Stomach (tissue), 9 donors: ENCODE results near the gene ASAP2. TPM values are rescaled to one million over a fixed set of nuclear protein-coding genes. Genes with fewer than 3 reads are reported as not detected.
A peak's percentile ranks its signal among the peaks of the same experiment; 100 is the strongest.

Experiments used
- DNase-seq, 2 donors: peaks; one replicate each; pipeline versions ENCODE4 v3.0.0 to v3.0.0-alpha.2; 2013 to 2019
- H3K27ac ChIP-seq, 5 donors: fragments of 200-600 bp in 4 of 5; sonication (generic) in 4 of 5; one replicate each; pipeline ENCODE4 v1.5.1; 2013 to 2019; ENCODE audit warnings: mild to moderate bottlenecking in 1 of 5, moderate library complexity in 1 of 5
- H3K27me3 ChIP-seq, 3 donors: fragments of 200-600 bp; sonication (generic); one replicate each; pipeline ENCODE4 v1.5.1; 2017 to 2019; ENCODE audit warnings: mixed run types in 1 of 3
- H3K36me3 ChIP-seq, 4 donors: fragments of 200-600 bp; sonication (generic); 1 replicate in 3 of 4; 2 replicates in 1 of 4; pipeline ENCODE4 v1.5.1; 2016 to 2019
- H3K4me1 ChIP-seq, 4 donors: fragments of 200-600 bp; sonication (generic); one replicate each; pipeline ENCODE4 v1.5.1; 2016 to 2019
- H3K4me3 ChIP-seq, 4 donors: fragments of 200-600 bp; sonication (generic) in 3 of 4; one replicate each; pipeline ENCODE4 v1.5.1; 2016 to 2019; ENCODE audit warnings: mild to moderate bottlenecking in 1 of 4
- H3K9me3 ChIP-seq, 4 donors: fragments of 200-600 bp; sonication (generic); one replicate each; pipeline ENCODE4 v1.5.1; 2016 to 2019
- EP300 ChIP-seq: sonication (generic); formaldehyde crosslinking; IDR thresholded peaks from one replicate; pipeline ENCODE4 v1.6.1; 2017; ENCODE audit warnings: antibody characterized with exemption
- POLR2A ChIP-seq, 4 donors: fragments of 450-650 bp; IDR thresholded peaks; one replicate each; pipeline ENCODE4 v1.6.1; 2016; ENCODE audit warnings: antibody characterized with exemption in 4 of 4, control low read depth in 2 of 4, mild to moderate bottlenecking in 1 of 4, moderate library complexity in 1 of 4
- POLR2AphosphoS5 ChIP-seq, 3 donors: sonication (generic); formaldehyde crosslinking; IDR thresholded peaks; one replicate each; pipeline ENCODE4 v1.6.1; 2016; ENCODE audit warnings: antibody characterized with exemption in 3 of 3
- WGBS, 5 donors: extraction: QIAGEN DNeasy Blood & Tissue Kit in 3 of 5; methylation state at CpG; one replicate each; pipeline versions ENCODE4 v1.1.5 to v1.1.7; 2013 to 2018; 5-methylcytosine and 5-hydroxymethylcytosine counted together
- intact Hi-C: fragments of 100-400 bp; cut with DNase I; formaldehyde crosslinking; loops from one replicate; pipeline ENCODE4 v1.15.1; 2023; ENCODE audit warnings: low total_unique reads
- polyA plus RNA-seq, 3 donors: library from polyadenylated mRNA; stranded (reverse); fragments of 200-250 nt; gene quantifications; one replicate each; pipeline ENCODE4 v1.2.3, GENCODE V29; 2013
- total RNA-seq, 5 donors: library from RNA; depleted of rRNA; stranded (reverse); fragments of >200 nt; gene quantifications; one replicate each; pipeline versions ENCODE4 v1.1.0 to v1.2.3, GENCODE V29; 2014 to 2016
- TF ChIP-seq, protein P1 (sequence below), 7 experiments: fragments of 450-650 bp in 4 of 7; fragments of 200-600 bp in 3 of 7; sonication (generic) in 3 of 7; IDR thresholded peaks; one replicate each; pipeline ENCODE4 v1.5.1; 2016 to 2019; ENCODE audit warnings: antibody characterized with exemption in 7 of 7, control low read depth in 2 of 7, mild to moderate bottlenecking in 1 of 7
- donor health status: healthy with polysubstance abuse.
- donor health status: Bipolar disorder and iron deficiency.
- donor health status: healthy.

The ASAP2 gene
- total and polyA plus RNA-seq, 8 donors = 9.7 to 55.4 (median 33.7) TPM

DNA sequence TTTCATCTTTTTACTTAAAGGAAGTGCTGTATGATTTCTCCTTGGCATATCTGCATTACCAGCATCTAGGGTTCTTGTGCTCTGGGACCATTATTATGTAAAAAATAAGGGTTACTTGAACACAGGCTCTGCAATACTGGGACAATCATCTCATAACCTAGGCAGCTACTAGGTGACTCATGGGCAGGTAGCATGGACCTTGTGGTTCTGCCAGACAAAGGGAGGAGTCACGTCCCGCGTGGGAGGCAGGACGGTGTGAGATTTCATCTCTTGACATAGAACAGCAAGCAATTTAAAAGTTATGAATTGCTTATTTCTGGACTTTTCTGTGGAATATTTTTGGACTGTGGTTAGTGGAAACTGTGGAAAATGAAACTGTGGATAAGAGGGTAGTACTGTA lies 34.1 kb downstream of the ASAP2 start:
- DNase-seq = no peak
- 54 to 71% (median 66%) methylated on average over 4 of the region's 4 CpGs for WGBS, 5 donors
- Histone ChIP-seq H3K4me3 (no peak overlapping the region), H3K9me3 (no peaks in the 10 kb centered on the region), H3K27ac (no peak overlapping the region), H3K36me3 (no peaks in the 10 kb centered on the region), H3K4me1 (peaks cover 23 to 86% (median 49%) of the 10 kb centered on the region in 4 donors), H3K27me3 (no peaks in the 10 kb centered on the region)
- no peak for TF ChIP-seq POLR2A (IDR thresholded peaks at IDR 0.05)
- TF ChIP-seq POLR2AphosphoS5 (IDR thresholded peaks at IDR 0.05) = peak in 1 of 3 donors; percentile 42
- intact Hi-C loops = no loop called here

DNA sequence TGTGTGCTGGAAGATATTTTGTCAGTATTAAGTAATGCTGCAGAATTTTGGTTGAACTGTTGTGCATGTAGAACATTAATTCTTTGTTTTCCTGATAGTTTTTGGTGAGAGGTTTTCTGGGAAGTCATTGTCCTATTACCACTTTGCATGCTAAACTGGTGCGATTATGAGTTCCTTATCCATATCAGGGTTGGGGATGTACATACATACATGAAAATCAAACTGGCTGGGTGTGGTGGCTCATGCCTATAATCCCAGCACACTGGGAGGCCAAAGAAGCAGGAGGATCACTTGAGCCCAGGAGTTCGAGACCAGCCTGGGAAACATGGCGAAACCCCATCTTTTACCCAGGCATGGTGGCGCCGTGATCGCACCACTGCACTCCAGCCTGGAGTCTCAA lies 34.6 kb downstream of the ASAP2 start:
- 91 to 93% (median 92%) methylated on average over 6 of the region's 6 CpGs for WGBS, 5 donors
- Histone ChIP-seq H3K36me3 (no peaks in the 10 kb centered on the region), H3K9me3 (no peaks in the 10 kb centered on the region), H3K27ac (no peak overlapping the region), H3K4me3 (no peak overlapping the region), H3K4me1 (peaks cover 23 to 86% (median 47%) of the 10 kb centered on the region in 4 donors), H3K27me3 (no peaks in the 10 kb centered on the region)
- no peak for TF ChIP-seq EP300
- TF ChIP-seq, protein P1, sequence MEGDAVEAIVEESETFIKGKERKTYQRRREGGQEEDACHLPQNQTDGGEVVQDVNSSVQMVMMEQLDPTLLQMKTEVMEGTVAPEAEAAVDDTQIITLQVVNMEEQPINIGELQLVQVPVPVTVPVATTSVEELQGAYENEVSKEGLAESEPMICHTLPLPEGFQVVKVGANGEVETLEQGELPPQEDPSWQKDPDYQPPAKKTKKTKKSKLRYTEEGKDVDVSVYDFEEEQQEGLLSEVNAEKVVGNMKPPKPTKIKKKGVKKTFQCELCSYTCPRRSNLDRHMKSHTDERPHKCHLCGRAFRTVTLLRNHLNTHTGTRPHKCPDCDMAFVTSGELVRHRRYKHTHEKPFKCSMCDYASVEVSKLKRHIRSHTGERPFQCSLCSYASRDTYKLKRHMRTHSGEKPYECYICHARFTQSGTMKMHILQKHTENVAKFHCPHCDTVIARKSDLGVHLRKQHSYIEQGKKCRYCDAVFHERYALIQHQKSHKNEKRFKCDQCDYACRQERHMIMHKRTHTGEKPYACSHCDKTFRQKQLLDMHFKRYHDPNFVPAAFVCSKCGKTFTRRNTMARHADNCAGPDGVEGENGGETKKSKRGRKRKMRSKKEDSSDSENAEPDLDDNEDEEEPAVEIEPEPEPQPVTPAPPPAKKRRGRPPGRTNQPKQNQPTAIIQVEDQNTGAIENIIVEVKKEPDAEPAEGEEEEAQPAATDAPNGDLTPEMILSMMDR (IDR thresholded peaks at IDR 0.05) = no peak
- no peak for TF ChIP-seq POLR2A (IDR thresholded peaks at IDR 0.05)
- no peak for TF ChIP-seq POLR2AphosphoS5 (IDR thresholded peaks at IDR 0.05)
- intact Hi-C loops = no loop called here
- DNase-seq = no peak

DNA sequence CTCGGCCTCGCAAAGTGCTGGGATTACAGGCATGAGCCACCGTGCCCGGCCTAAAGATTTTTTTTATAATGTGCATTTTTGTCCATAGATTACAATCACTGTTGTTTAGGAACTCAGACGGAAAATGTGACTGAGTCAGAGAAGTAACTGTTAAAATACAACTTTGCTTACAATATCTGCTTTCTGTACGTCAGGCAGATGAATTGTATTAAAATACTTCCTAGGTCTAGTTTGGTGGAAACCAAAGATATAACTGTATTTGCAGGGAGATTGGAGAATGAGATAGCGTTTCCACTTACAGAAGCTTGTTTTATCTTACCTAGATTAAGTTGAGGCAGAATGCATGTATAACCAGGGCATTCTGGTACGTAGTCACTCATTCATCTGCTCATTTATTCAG lies 36.7 kb downstream of the ASAP2 start:
- H3K4me1 ChIP-seq = peaks cover 26 to 87% (median 47%) of the 10 kb centered on the region in 4 donors
- 70 to 79% (median 73%) methylated on average over 8 of the region's 8 CpGs for WGBS, 5 donors
- no peaks in the 10 kb centered on the region for H3K36me3 ChIP-seq
- TF ChIP-seq, protein P1 (IDR thresholded peaks at IDR 0.05) = no peak
- TF ChIP-seq EP300 = no peak
- TF ChIP-seq POLR2A (IDR thresholded peaks at IDR 0.05) = no peak
- no peak for TF ChIP-seq POLR2AphosphoS5 (IDR thresholded peaks at IDR 0.05)
- no peaks in the 10 kb centered on the region for H3K27me3 ChIP-seq
- DNase-seq = no peak
- no peak overlapping the region for H3K4me3 ChIP-seq
- no peaks in the 10 kb centered on the region for H3K9me3 ChIP-seq
- intact Hi-C loops = no loop called here
- H3K27ac ChIP-seq = no peak overlapping the region

DNA sequence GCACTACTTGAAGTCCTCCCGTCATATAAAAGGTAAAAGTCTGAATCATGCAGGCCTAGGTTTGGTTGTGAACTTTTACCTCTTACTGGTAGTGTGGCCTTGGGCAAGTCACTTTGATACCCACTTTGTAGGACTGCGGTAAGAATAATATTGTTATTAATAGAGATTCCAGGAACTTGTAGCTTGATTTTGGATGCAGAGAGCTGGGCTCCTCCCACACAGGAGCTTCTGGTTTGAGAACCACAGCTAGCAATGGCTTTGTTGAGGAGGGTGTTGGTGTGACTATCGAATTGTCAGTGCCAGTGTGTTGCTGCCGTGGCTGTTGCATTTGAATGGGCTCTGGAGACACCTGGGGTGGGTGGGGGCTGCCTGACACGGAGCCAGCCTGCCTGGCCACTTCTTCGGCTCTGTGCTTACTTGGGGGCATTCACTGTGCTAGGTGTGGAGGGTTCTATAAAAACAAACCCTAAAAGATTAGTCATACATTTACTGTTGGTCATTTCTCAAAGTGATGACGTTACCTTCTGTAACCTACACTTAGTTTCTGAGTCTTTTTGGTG lies 38.5 kb downstream of the ASAP2 start:
- intact Hi-C loops = no loop called here
- 48 to 86% (median 68%) methylated on average over 7 of the region's 7 CpGs for WGBS, 5 donors
- H3K36me3 ChIP-seq = no peaks in the 10 kb centered on the region
- H3K27ac ChIP-seq = peak overlapping the region in 1 of 5 donors; percentile 2
- H3K9me3 ChIP-seq = no peaks in the 10 kb centered on the region
- DNase-seq = no peak
- no peak overlapping the region for H3K4me3 ChIP-seq
- H3K4me1 ChIP-seq = peaks cover 35 to 92% (median 53%) of the 10 kb centered on the region in 4 donors
- TF ChIP-seq, protein P1 (IDR thresholded peaks at IDR 0.05) = no peak
- TF ChIP-seq POLR2AphosphoS5 (IDR thresholded peaks at IDR 0.05) (no peak), EP300 (no peak), POLR2A (IDR thresholded peaks at IDR 0.05) (no peak)
- no peaks in the 10 kb centered on the region for H3K27me3 ChIP-seq

DNA sequence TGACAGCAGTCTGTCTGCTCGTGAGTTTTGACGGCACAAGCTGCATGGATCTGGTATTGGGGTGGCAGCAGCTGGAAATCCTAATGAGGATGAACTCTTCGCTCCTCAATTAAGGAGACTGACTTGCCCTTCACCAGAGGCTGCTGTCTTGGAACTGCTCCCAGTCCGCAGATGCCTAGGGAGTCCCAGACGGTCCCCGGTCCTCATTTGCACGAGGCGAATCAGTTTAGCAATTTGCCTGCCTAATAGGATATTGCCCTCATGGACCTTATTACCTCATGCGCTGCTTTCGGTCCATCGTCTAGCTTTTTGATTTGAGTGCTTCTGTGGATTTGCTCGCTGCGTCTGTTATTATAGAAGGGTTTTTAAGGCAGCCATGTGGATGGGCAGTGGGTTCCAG lies 40.6 kb downstream of the ASAP2 start:
- no peaks in the 10 kb centered on the region for H3K36me3 ChIP-seq
- H3K4me3 ChIP-seq = no peak overlapping the region
- DNase-seq = peak in 1 of 2 donors; percentile 60
- TF ChIP-seq POLR2AphosphoS5 (IDR thresholded peaks at IDR 0.05) (no peak), EP300 (no peak), POLR2A (IDR thresholded peaks at IDR 0.05) (no peak)
- TF ChIP-seq, protein P1 (IDR thresholded peaks at IDR 0.05) = no peak
- intact Hi-C loops = no loop called here
- no peaks in the 10 kb centered on the region for H3K27me3 ChIP-seq
- H3K27ac ChIP-seq = peak overlapping the region in 3 of 5 donors; percentile 4 to 78 (median 49)
- H3K9me3 ChIP-seq = no peaks in the 10 kb centered on the region
- H3K4me1 ChIP-seq = peaks cover 37 to 94% (median 63%) of the 10 kb centered on the region in 4 donors
- 71 to 83% (median 74%) methylated on average over 11 to 13 of the region's 13 CpGs for WGBS, 5 donors
